ENCODE measurements around the gene TGM2.
A peak's percentile ranks its signal among the peaks of the same experiment; 100 is the strongest.
"Not testable (repeated sequence)": the region's sequence is repeated elsewhere in the genome, so short reads cannot be mapped to it uniquely, and the experiment has no call there.

The TGM2 gene

GRCh38 chr20:38112261-38112929 is 52.7 kb downstream of the TGM2 start:
- no peak for DNase-seq (ENCODE audit: extremely low read depth, low read depth)
- TF ChIP-seq CTCF (IDR thresholded peaks at IDR 0.05; ENCODE audit: low read depth, low read length) = no peak

GRCh38 chr20:38111366-38112232 is 53.5 kb downstream of the TGM2 start:
- no peak for TF ChIP-seq CTCF (IDR thresholded peaks at IDR 0.05; ENCODE audit: low read depth, low read length)
- DNase-seq (ENCODE audit: extremely low read depth, low read depth) = no peak

- no peak for DNase-seq (ENCODE audit: extremely low read depth, low read depth)
- no peak for TF ChIP-seq CTCF (IDR thresholded peaks at IDR 0.05; ENCODE audit: low read depth, low read length)
Observed at GRCh38 chr20:38110525-38111178, 54.4 kb downstream of the TGM2 start.

- no peak for TF ChIP-seq CTCF (IDR thresholded peaks at IDR 0.05; ENCODE audit: low read depth, low read length)
- DNase-seq (ENCODE audit: extremely low read depth, low read depth) = peak; percentile 98
Observed at GRCh38 chr20:38109591-38110524, 55.2 kb downstream of the TGM2 start.

DNA sequence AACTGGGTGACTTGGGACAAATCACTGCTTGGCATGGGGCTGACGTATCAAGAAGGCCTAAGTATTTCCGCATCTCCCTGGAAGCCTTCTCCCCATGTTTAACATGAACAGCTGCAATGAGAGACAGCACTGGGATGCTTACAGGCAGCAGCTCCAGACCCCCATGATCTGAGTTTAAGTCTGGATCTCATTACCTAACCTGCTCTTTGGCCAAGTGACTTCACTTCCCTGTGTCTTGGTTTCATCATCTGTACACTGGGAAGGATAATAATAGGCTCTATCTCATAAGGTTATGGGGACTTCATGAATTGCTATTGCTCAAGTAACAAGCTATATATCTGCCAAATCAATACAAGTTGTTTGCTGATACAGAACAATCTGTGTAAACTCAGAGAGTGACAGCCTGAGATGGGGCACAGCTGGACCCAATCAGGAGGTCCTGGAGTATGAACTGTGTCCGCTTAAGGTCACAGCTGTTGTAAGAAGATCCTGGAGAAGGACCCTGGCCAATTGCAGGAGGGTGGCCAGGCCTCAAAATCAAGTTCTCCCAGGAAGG is 56.0 kb downstream of the TGM2 start:
- no peak for TF ChIP-seq CTCF (IDR thresholded peaks at IDR 0.05; ENCODE audit: low read depth, low read length)
- peak; percentile 76 for DNase-seq (ENCODE audit: extremely low read depth, low read depth)

DNA sequence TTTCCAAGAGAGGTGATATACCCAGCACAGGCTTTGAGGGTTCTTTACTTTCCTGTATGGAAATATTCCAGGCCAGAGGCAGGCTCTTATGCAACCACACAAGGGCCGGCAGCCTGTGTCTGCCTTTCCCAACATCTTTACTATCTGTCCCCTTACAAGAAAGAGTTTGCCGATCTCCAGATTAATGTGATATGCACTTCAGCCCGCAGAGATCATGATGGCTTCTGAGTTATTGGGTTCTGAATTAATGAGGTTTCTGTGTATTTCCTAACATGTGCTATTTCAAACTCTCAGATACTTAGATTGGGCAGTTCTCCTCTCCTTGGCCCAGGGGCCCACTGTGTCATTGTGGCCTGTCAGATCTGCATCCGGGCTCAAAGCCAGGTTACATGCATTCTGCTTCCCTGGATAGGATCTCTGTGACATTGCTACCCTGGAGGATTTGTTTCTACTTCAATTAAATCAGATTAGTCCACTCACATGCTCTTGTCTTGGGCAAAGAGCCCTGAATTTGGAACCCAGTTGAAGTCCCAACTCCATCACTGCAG is 56.6 kb downstream of the TGM2 start:
- no peak for DNase-seq (ENCODE audit: extremely low read depth, low read depth)
- no peak for TF ChIP-seq CTCF (IDR thresholded peaks at IDR 0.05; ENCODE audit: low read depth, low read length)

DNA sequence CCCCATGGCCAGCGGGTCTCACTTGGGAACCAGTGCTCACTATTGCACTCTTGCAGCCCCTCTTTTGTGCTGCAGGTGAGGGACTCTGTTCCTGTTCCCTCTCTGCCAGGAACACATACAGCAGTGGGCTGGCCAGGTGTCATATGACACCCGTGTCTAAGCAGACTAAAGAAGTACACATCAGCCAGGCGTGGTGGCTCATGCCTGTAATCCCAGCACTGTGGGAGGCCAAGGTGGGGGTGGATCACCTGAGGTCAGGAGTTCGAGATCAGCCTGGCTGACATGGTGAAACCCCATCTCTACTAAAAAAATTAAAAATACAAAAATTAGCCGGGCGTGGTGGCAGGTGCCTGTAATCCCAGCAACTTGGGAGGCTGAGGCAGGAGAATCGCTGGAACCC is 57.2 kb downstream of the TGM2 start:
- DNase-seq (ENCODE audit: extremely low read depth, low read depth) = not testable (repeated sequence)

GRCh38 chr20:38107386-38107785 is 57.7 kb downstream of the TGM2 start:
- not testable (repeated sequence) for DNase-seq (ENCODE audit: extremely low read depth, low read depth)

All from AG09319 (cell line).